Muscle layer of duodenum (tissue), 2 donors: ENCODE data around the gene PTPRE.

Experiments used
- H3K27ac ChIP-seq: one replicate; pipeline ENCODE4 v1.7.0; 2013; ENCODE audit warnings: mild to moderate bottlenecking, low read length
- H3K27me3 ChIP-seq: one replicate; pipeline ENCODE4 v1.7.0; 2013; ENCODE audit warnings: low read depth, mild to moderate bottlenecking, control low read depth, low read length
- H3K36me3 ChIP-seq, 2 donors: one replicate each; pipeline ENCODE4 v1.7.0; 2013; ENCODE audit warnings: low read length in 2 of 2, control low read depth in 1 of 2, mild to moderate bottlenecking in 1 of 2; ENCODE audit not compliant: insufficient read depth in 2 of 2, control insufficient read depth in 1 of 2
- H3K4me1 ChIP-seq, 2 donors: one replicate each; pipeline ENCODE4 v1.7.0; 2013; ENCODE audit warnings: low read length in 2 of 2, mild to moderate bottlenecking in 2 of 2, control low read depth in 1 of 2, moderate library complexity in 1 of 2; ENCODE audit not compliant: insufficient read depth in 2 of 2, control insufficient read depth in 1 of 2
- H3K4me3 ChIP-seq, 2 donors: one replicate each; pipeline ENCODE4 v1.7.0; 2013; ENCODE audit warnings: low read length in 2 of 2, low read depth in 1 of 2, mild to moderate bottlenecking in 1 of 2
- H3K9me3 ChIP-seq, 2 donors: one replicate each; pipeline ENCODE4 v1.7.0; 2013; ENCODE audit warnings: low read length in 2 of 2, control low read depth in 1 of 2, mild to moderate bottlenecking in 1 of 2; ENCODE audit not compliant: control insufficient read depth in 1 of 2
- donor health status: healthy.

PTPRE gene

GRCh38 chr10:128011059-128011979, 104.4 kb downstream of the PTPRE start:
- H3K36me3 ChIP-seq: no peaks in the 10 kb centered on the region
- H3K27me3 ChIP-seq: no peaks in the 10 kb centered on the region
- H3K27ac ChIP-seq: no peak overlapping the region
- peaks cover 0 to 5% of the 10 kb centered on the region in 2 donors for H3K4me1 ChIP-seq
- H3K4me3 ChIP-seq: peak overlapping the region; percentile 8 to 27
- H3K9me3 ChIP-seq: no peaks in the 10 kb centered on the region

- Histone ChIP-seq H3K36me3 (no peaks in the 10 kb centered on the region), H3K9me3 (no peaks in the 10 kb centered on the region), H3K4me3 (no peak overlapping the region), H3K27me3 (no peaks in the 10 kb centered on the region), H3K4me1 (peaks cover 0 to 5% of the 10 kb centered on the region in 2 donors), H3K27ac (no peak overlapping the region)
Observed at GRCh38 chr10:128013626-128014025, 106.7 kb downstream of the PTPRE start.

GRCh38 chr10:128014236-128014635, 107.3 kb downstream of the PTPRE start:
- no peaks in the 10 kb centered on the region for H3K9me3 ChIP-seq
- no peak overlapping the region for H3K4me3 ChIP-seq
- peaks cover 0 to 5% of the 10 kb centered on the region in 2 donors for H3K4me1 ChIP-seq
- no peaks in the 10 kb centered on the region for H3K36me3 ChIP-seq
- H3K27ac ChIP-seq: no peak overlapping the region
- H3K27me3 ChIP-seq: no peaks in the 10 kb centered on the region

- Histone ChIP-seq H3K4me1 (peaks cover 0 to 4% of the 10 kb centered on the region in 2 donors), H3K36me3 (no peaks in the 10 kb centered on the region), H3K4me3 (no peak overlapping the region), H3K27ac (no peak overlapping the region), H3K27me3 (no peaks in the 10 kb centered on the region), H3K9me3 (no peaks in the 10 kb centered on the region)
Observed at GRCh38 chr10:128016423-128017060, 109.6 kb downstream of the PTPRE start.

GRCh38 chr10:128017822-128018221, 110.9 kb downstream of the PTPRE start:
- H3K4me3 ChIP-seq: no peak overlapping the region
- no peaks in the 10 kb centered on the region for H3K9me3 ChIP-seq
- no peaks in the 10 kb centered on the region for H3K4me1 ChIP-seq
- H3K27me3 ChIP-seq: no peaks in the 10 kb centered on the region
- H3K27ac ChIP-seq: no peak overlapping the region
- H3K36me3 ChIP-seq: no peaks in the 10 kb centered on the region

- Histone ChIP-seq H3K36me3 (no peaks in the 10 kb centered on the region), H3K9me3 (no peaks in the 10 kb centered on the region), H3K27ac (no peak overlapping the region), H3K4me3 (no peak overlapping the region), H3K27me3 (no peaks in the 10 kb centered on the region), H3K4me1 (no peaks in the 10 kb centered on the region)
Observed at GRCh38 chr10:128018236-128018635, 111.3 kb downstream of the PTPRE start.

DNA sequence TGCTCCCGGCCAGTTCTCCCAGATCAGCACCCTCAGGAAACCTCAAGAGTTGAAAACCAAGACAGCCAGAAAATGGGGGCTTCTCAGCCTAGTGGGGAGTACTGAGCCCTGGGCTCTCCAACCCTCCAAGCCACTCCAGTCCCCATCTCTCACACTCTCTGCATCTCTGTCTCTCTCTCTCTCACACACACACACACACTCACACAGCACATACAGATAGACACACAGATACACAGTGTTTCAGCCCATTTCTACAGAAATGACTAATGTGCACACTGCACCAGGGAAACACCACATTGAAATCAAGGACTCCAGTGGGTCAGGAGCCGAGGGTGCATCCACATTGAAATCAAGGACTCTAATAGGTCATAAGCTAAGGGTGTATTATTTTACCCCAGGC, 111.8 kb downstream of the PTPRE start:
- no peaks in the 10 kb centered on the region for H3K4me1 ChIP-seq
- H3K9me3 ChIP-seq: no peaks in the 10 kb centered on the region
- H3K27me3 ChIP-seq: no peaks in the 10 kb centered on the region
- H3K27ac ChIP-seq: no peak overlapping the region
- H3K4me3 ChIP-seq: no peak overlapping the region
- H3K36me3 ChIP-seq: no peaks in the 10 kb centered on the region

- H3K4me1 ChIP-seq: no peaks in the 10 kb centered on the region
- no peak overlapping the region for H3K27ac ChIP-seq
- H3K4me3 ChIP-seq: no peak overlapping the region
- H3K36me3 ChIP-seq: no peaks in the 10 kb centered on the region
- H3K9me3 ChIP-seq: no peaks in the 10 kb centered on the region
- no peaks in the 10 kb centered on the region for H3K27me3 ChIP-seq
Observed at GRCh38 chr10:128022261-128023196, 115.6 kb downstream of the PTPRE start.

DNA sequence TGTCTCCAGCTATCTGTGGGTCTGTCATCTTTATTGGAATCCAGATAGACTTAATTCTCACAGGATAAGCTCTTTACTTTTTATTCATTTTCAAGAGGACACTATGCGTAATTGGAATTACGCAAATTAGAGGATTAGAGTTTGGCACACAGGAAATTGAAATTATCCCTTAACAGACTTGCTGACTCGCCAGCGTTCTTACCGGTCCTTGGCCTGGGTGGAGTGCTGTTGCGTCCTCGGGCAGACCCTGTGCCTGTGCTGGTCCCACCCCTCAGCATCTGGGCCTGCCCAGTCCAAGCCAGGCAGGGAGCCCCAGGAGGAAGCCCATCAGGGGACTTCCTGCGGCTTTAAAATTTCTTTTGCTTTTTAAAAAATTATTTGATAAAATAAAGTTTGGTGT, 117.5 kb downstream of the PTPRE start:
- Histone ChIP-seq H3K9me3 (no peaks in the 10 kb centered on the region), H3K36me3 (no peaks in the 10 kb centered on the region), H3K27me3 (no peaks in the 10 kb centered on the region), H3K27ac (no peak overlapping the region), H3K4me1 (no peaks in the 10 kb centered on the region), H3K4me3 (no peak overlapping the region)

GRCh38 chr10:128025437-128025836, 118.5 kb downstream of the PTPRE start:
- no peaks in the 10 kb centered on the region for H3K36me3 ChIP-seq
- H3K9me3 ChIP-seq: no peaks in the 10 kb centered on the region
- H3K4me1 ChIP-seq: no peaks in the 10 kb centered on the region
- no peak overlapping the region for H3K27ac ChIP-seq
- H3K4me3 ChIP-seq: no peak overlapping the region
- no peaks in the 10 kb centered on the region for H3K27me3 ChIP-seq

GRCh38 chr10:128025951-128026350, 119.0 kb downstream of the PTPRE start:
- Histone ChIP-seq H3K27ac (no peak overlapping the region), H3K4me3 (no peak overlapping the region), H3K27me3 (no peaks in the 10 kb centered on the region), H3K4me1 (no peaks in the 10 kb centered on the region), H3K36me3 (no peaks in the 10 kb centered on the region), H3K9me3 (no peaks in the 10 kb centered on the region)
